PC-9 (cell line): ENCODE data around the gene AP4M1. TPM values are rescaled to one million over a fixed set of nuclear protein-coding genes. Genes with fewer than 3 reads are reported as not detected.
A peak's percentile ranks its signal among the peaks of the same experiment; 100 is the strongest.

Experiments
- BruUV-seq: library from RNA; stranded (reverse); fragments of 400-500 nt; replicated peaks from 2 replicates; lab custom pipeline; 2021; lab: Mats Ljungman, UMichigan
- CTCF ChIA-PET: fragments of 300-600 bp; sonication (Branson Sonifier 250); formaldehyde crosslinking; loops from one replicate; lab custom pipeline; 2022; ENCODE audit warnings: antibody characterized with exemption; lab: Charles Lee
- POLR2A ChIA-PET: fragments of 300-600 bp; sonication (Branson Sonifier 250); formaldehyde crosslinking; loops from one replicate; lab custom pipeline; 2022; ENCODE audit warnings: antibody characterized with exemption; ENCODE audit not compliant: unreplicated experiment; lab: Charles Lee
- DNase-seq, 2 experiments: peaks; one replicate each; pipeline versions ENCODE4 v3.0.0 to v3.0.0-alpha.2; 2015 to 2022; ENCODE audit warnings: mixed read lengths in 1 of 2
- H2AFZ ChIP-seq: fragments of 200-600 bp; sonication (generic); 2 replicates; pipeline ENCODE4 v1.8.1; 2017; ENCODE audit warnings: antibody characterized with exemption
- H3F3A ChIP-seq: fragments of 200-600 bp; sonication (generic); 2 replicates; pipeline ENCODE4 v1.8.1; 2017; ENCODE audit warnings: antibody characterized with exemption, mild to moderate bottlenecking, low read depth; ENCODE audit not compliant: insufficient read depth
- H3K27ac ChIP-seq: fragments of 200-600 bp; sonication (generic); 2 replicates; pipeline ENCODE4 v1.6.1; 2016; ENCODE audit warnings: mixed run types
- H3K27me3 ChIP-seq: fragments of 200-600 bp; sonication (generic); 2 replicates; pipeline ENCODE4 v1.6.1; 2016; ENCODE audit warnings: low read depth, mixed run types; ENCODE audit not compliant: insufficient read depth
- H3K36me3 ChIP-seq: fragments of 200-600 bp; sonication (generic); 2 replicates; pipeline ENCODE4 v1.6.1; 2016; ENCODE audit warnings: low read depth, mixed run types
- H3K4me1 ChIP-seq: fragments of 200-600 bp; sonication (generic); replicated peaks from 2 replicates; pipeline ENCODE4 v1.6.1; 2016; ENCODE audit warnings: mixed run types; ENCODE audit not compliant: insufficient read depth
- H3K4me2 ChIP-seq: fragments of 200-600 bp; sonication (generic); 2 replicates; pipeline ENCODE4 v1.6.1; 2017; ENCODE audit warnings: mixed run types
- H3K4me3 ChIP-seq: fragments of 200-600 bp; sonication (generic); 2 replicates; pipeline ENCODE4 v1.6.1; 2016; ENCODE audit warnings: mixed run types
- H3K79me2 ChIP-seq: fragments of 200-600 bp; sonication (generic); 2 replicates; pipeline ENCODE4 v1.6.1; 2017; ENCODE audit warnings: low read depth, mixed run types
- H3K9me2 ChIP-seq: fragments of 200-600 bp; sonication (generic); 2 replicates; pipeline ENCODE4 v1.8.1; 2017; ENCODE audit warnings: mild to moderate bottlenecking; ENCODE audit not compliant: insufficient read depth
- H3K9me3 ChIP-seq: fragments of 200-600 bp; sonication (generic); 2 replicates; pipeline ENCODE4 v1.8.1; 2016; ENCODE audit warnings: low read depth; ENCODE audit not compliant: insufficient read depth
- H4K20me1 ChIP-seq: fragments of 200-600 bp; sonication (generic); 2 replicates; pipeline ENCODE4 v1.8.1; 2017; ENCODE audit not compliant: insufficient read depth
- CTCF ChIP-seq: fragments of 200-600 bp; sonication (generic); conservative IDR thresholded peaks from 2 replicates; pipeline ENCODE4 v1.6.1; 2017; ENCODE audit warnings: mixed run types, antibody characterized with exemption, mild to moderate bottlenecking, moderate library complexity
- EZH2 ChIP-seq: fragments of 200-600 bp; sonication (generic); IDR thresholded peaks from 2 replicates; pipeline ENCODE4 v1.8.0; 2017; ENCODE audit warnings: antibody characterized with exemption, low read depth
- intact Hi-C: fragments of 100-400 bp; cut with micrococcal nuclease; formaldehyde crosslinking; loops from one replicate; pipeline ENCODE4 v1.10.0; 2022; ENCODE audit not compliant: unreplicated experiment
- microRNA-seq: library from miRNA; unstranded; fragments of <30 nt; microRNA quantifications from one replicate; pipeline ENCODE4 v1.2.0, GENCODE V29; 2021; ENCODE audit warnings: borderline number of aligned reads, borderline replicate concordance
- total RNA-seq: library from RNA; stranded (reverse); gene quantifications from 2 replicates; pipeline ENCODE4 v1.2.3, GENCODE V29; 2021

AP4M1 gene
- total RNA-seq, 1 experiment from 2014 or later = 18.1 TPM

GRCh38 chr7:100157334-100158228 is 56.1 kb downstream of the AP4M1 start:
- Histone ChIP-seq H3K4me3 (peak overlapping the region; percentile 86), H3K9me3 (no peaks in the 10 kb centered on the region), H3K27me3 (no peaks in the 10 kb centered on the region), H3K79me2 (peaks cover 22% of the 10 kb centered on the region), H3K4me1 (peaks cover 36% of the 10 kb centered on the region), H3K4me2 (peak overlapping the region; percentile 82), H3K27ac (peak overlapping the region; percentile 55), H2AFZ (peak overlapping the region; percentile 80; the same call in 1 of the 2 replicates), H3K36me3 (peaks cover 4% of the 10 kb centered on the region; the same call in 1 of the 2 replicates), H3F3A (peaks cover 65% of the 10 kb centered on the region), H4K20me1 (peaks cover 24% of the 10 kb centered on the region), H3K9me2 (no peaks in the 10 kb centered on the region)
- peak; percentile 58 to 86 for DNase-seq
- ChIA-PET POLR2A (interaction anchor here (0.5 to 1.1 kb wide), 4 partner anchors 10 to 238 kb away, joined by 3 to 5 read pairs (median 4); partner anchors contain the start of gene MBLAC1), CTCF (no interaction called here)
- TSS peak; percentile 25 for BruUV-seq
- no peak for TF ChIP-seq EZH2
- no peak for TF ChIP-seq CTCF
- intact Hi-C loops = no loop called here

Small RNA genes lying within 50 kb of the gene (microRNA-seq; reads per million reads assigned to microRNA genes)
- gene MIR106B = 6,196 reads per million, percentile 89 among the genes with 10 or more reads in this experiment
- 685 reads per million, percentile 72 among the genes with 10 or more reads in this experiment for gene MIR25
- not detected for gene MIR4658
- gene MIR93 = 13,694 reads per million, percentile 93 among the genes with 10 or more reads in this experiment

Other genes with a start within 250 kb of the AP4M1 start
- gene OR2AE1, start 224.6 kb upstream of the AP4M1 start, total RNA-seq = not detected in 2 replicates
- gene TRIM4, start 182.1 kb upstream of the AP4M1 start, total RNA-seq = 34.0 and 35.8 TPM in 2 replicates
- gene GJC3, start 172.0 kb upstream of the AP4M1 start, total RNA-seq = not detected in 2 replicates
- gene AZGP1, start 125.6 kb upstream of the AP4M1 start, total RNA-seq = 0.70 TPM in 1 of 2 replicates, not detected in the other
- 69.4 and 70.3 TPM in 2 replicates for gene ZKSCAN1, start 86.0 kb upstream of the AP4M1 start, total RNA-seq
- gene ZSCAN21, start 51.9 kb upstream of the AP4M1 start, total RNA-seq = 8.9 and 9.7 TPM in 2 replicates
- 35.2 and 39.0 TPM in 2 replicates for gene ZNF3, start 19.9 kb upstream of the AP4M1 start, total RNA-seq
- gene COPS6, start 12.7 kb upstream of the AP4M1 start, total RNA-seq = 120 and 145 TPM in 2 replicates
- 195 and 238 TPM in 2 replicates for gene MCM7, start 246 bp upstream of the AP4M1 start, total RNA-seq
- gene TAF6, start 17.7 kb downstream of the AP4M1 start, total RNA-seq = 91.4 and 108 TPM in 2 replicates
- gene CNPY4, start 18.0 kb downstream of the AP4M1 start, total RNA-seq = 10.3 and 10.5 TPM in 2 replicates
- gene MBLAC1, start 25.3 kb downstream of the AP4M1 start, total RNA-seq = 0.70 and 1.4 TPM in 2 replicates
- gene LAMTOR4, start 47.3 kb downstream of the AP4M1 start, total RNA-seq = 160 and 285 TPM in 2 replicates
- gene TRAPPC14, start 57.1 kb downstream of the AP4M1 start, total RNA-seq = 20.5 and 23.4 TPM in 2 replicates
- gene GAL3ST4, start 67.0 kb downstream of the AP4M1 start, total RNA-seq = 1.4 and 2.7 TPM in 2 replicates
- 4.5 and 10.0 TPM in 2 replicates for gene GPC2, start 75.7 kb downstream of the AP4M1 start, total RNA-seq
- 0.83 and 1.4 TPM in 2 replicates for gene STAG3, start 76.3 kb downstream of the AP4M1 start, total RNA-seq
- 0.95 and 1.1 TPM in 2 replicates for gene PVRIG, start 118.3 kb downstream of the AP4M1 start, total RNA-seq
- not detected in 2 replicates for gene SPDYE3, start 206.1 kb downstream of the AP4M1 start, total RNA-seq